ENCODE results near the gene RNF126.

Gene RNF126

DNA sequence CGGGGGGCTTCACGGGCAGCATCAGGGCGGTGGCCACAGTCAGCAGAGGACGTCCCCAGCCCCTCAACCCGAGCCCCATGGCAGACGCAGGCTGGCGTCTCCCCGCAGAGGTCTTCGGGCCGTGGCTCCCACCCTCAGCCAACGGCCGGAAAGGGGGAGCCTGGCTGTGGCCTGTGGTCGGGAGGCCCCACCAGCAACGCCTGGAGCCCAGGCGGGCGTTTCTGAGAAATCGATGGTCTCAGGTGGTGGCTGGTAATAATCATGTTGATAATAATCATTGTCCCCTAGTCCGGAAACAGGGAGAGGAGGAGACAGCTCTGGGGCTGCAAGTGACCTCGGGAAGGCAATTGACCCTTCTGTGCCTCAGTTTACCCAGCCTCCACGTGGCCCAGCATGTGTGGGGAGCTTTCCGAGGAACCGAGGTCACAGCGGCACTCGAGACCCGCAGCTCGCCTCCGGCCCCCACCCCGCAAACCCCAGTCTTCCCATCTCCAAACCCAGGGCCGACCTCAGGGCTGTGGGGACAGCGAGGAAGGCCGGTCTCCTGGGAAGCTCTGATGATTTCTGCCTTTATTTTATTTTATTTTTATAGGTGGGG is 32.4 kb upstream of the RNF126 start, which contains the start of gene PRSS57:
TSS of gene PRSS57 (minus strand) at position 101 of the 598 bp plus-strand sequence. CDS start at position 79, 22 bp downstream.
- no peaks in the 10 kb centered on the region for H3K9me3 ChIP-seq
- DNase-seq (ENCODE audit: low spot score in 2 of 2) = no peak
- H3K4me3 ChIP-seq = no peak within 1 kb of the TSS
- H3K36me3 ChIP-seq (replicated peaks) = no peaks in the 10 kb centered on the region
- H3K27me3 ChIP-seq (ENCODE audit: low read depth) = peaks cover 11% of the 10 kb centered on the region
- in situ Hi-C loops (cut with MboI; ENCODE audit: low sequenced_read_pairs) = no loop called here
- H3K4me1 ChIP-seq = no peaks in the 10 kb centered on the region

DNA sequence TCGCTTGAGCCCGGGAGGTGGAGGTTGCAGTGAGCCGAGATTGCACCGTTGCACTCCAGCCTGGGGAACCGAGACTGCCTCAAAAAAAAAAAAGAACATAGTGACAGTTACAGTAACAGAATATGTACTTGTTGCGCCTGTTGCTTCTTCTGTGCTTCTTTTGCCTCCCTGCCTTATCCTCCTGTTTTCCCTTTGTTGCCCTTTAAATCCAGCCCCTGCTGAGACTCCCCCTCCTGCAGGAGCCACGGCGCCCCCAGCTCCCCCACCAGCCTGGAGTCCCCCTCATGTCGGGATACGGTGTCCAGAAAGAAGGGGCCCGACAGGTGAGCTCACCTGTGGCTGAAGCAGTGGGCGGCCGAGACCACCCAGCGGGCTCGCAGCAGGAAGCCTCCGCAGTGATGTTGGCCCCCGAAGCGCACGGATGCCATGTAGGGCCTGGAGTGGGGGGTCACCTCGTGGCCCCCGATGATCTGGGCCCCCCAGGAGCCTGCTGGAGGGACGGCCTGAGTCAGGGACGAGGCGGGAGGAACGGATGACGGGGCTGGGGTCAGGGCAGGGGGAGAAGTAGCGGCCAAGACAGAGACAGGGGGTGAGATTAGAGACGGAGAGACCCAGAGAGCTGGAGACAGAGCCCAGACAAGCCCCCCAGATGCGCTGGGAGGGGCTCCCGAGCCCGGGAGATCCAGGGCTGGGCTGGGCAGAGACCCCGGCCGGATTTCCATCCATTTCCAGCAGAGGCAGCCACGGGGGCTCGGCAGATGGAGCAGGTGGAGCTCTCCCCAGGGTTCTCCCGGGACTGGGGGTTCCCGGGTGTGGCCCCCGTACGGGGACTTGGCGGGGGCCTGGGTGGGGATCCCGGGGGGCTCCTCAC is 31.7 kb upstream of the RNF126 start:
- Histone ChIP-seq H3K4me3 (no peak overlapping the region), H3K36me3 (replicated peaks) (no peaks in the 10 kb centered on the region), H3K9me3 (no peaks in the 10 kb centered on the region), H3K4me1 (no peaks in the 10 kb centered on the region), H3K27me3 (ENCODE audit: low read depth) (peaks cover 11% of the 10 kb centered on the region)
- no peak for DNase-seq (ENCODE audit: low spot score in 2 of 2)
- in situ Hi-C loops (cut with MboI; ENCODE audit: low sequenced_read_pairs) = no loop called here

DNA sequence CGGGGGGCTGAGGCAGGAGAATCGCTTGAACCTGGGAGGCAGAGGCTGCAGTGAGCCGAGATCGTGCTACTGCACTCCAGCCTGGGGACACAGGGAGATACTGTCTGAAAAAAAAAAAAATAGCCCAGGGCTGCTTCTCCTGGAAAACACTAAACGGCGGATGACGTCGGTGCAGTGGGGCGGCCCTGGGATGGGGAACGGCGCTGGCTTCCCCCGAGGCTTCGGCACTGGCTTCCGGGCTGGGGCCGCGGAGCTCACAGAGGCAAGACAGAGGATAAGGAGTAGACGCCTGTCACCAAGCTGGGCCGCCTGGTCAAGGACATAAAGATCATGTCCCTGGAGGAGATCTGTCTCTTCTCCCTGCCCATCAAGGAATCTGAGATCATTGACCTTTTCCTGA is 27.2 kb upstream of the RNF126 start:
- in situ Hi-C loops (cut with MboI; ENCODE audit: low sequenced_read_pairs) = no loop called here
- no peak overlapping the region for H3K4me3 ChIP-seq
- H3K27me3 ChIP-seq (ENCODE audit: low read depth) = peaks cover 6% of the 10 kb centered on the region; the same call in 1 of the 2 replicates
- DNase-seq (ENCODE audit: low spot score in 2 of 2) = no peak
- H3K4me1 ChIP-seq = no peaks in the 10 kb centered on the region
- no peaks in the 10 kb centered on the region for H3K36me3 ChIP-seq (replicated peaks)
- no peaks in the 10 kb centered on the region for H3K9me3 ChIP-seq

DNA sequence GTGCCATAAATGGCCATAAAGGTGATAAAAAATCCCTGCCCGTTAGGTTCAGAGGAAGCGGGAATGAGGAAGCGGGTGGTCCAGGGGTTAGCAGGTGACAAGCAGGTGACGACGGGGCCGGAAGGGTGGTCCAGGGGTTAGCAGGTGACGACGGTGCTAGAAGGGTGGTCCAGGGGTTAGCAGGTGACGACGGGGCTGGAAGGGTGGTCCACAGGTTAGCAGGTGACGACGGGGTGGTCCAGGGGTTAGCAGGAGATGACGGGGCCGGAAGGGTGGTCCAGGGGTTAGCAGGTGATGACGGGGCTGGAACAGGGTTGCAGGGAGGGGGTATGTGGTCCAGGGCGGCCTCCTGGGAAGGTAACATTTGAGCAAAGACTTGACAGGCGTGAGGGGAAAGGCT is 26.0 kb upstream of the RNF126 start:
- in situ Hi-C loops (cut with MboI; ENCODE audit: low sequenced_read_pairs) = no loop called here
- Histone ChIP-seq H3K4me3 (no peak overlapping the region), H3K27me3 (ENCODE audit: low read depth) (no peaks in the 10 kb centered on the region), H3K9me3 (no peaks in the 10 kb centered on the region), H3K36me3 (replicated peaks) (no peaks in the 10 kb centered on the region), H3K4me1 (no peaks in the 10 kb centered on the region)
- no peak for DNase-seq (ENCODE audit: low spot score in 2 of 2)

DNA sequence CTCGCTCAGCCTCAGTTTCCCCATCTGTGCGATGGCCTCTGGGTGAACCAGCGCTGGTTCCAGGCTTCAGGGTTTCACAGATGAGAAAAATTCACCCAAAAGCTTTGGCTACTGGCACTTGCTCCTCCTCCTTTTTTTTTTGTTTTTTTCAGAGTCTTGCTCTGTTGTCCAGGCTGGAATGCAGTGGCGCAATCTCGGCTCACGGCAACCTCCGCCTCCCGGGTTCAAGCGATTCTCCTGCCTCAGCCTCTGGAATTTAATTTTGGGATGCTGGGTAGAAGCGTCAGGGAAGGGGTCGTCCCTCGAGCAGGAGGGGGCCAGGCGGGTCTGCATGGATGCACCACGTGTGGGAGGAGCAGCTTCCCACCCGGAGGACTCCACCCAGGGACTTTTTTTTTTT is 25.2 kb upstream of the RNF126 start:
- no peaks in the 10 kb centered on the region for H3K4me1 ChIP-seq
- no peaks in the 10 kb centered on the region for H3K36me3 ChIP-seq (replicated peaks)
- no peak overlapping the region for H3K4me3 ChIP-seq
- DNase-seq (ENCODE audit: low spot score in 2 of 2) = no peak
- H3K27me3 ChIP-seq (ENCODE audit: low read depth) = no peaks in the 10 kb centered on the region
- no peaks in the 10 kb centered on the region for H3K9me3 ChIP-seq
- in situ Hi-C loops (cut with MboI; ENCODE audit: low sequenced_read_pairs) = no loop called here

DNA sequence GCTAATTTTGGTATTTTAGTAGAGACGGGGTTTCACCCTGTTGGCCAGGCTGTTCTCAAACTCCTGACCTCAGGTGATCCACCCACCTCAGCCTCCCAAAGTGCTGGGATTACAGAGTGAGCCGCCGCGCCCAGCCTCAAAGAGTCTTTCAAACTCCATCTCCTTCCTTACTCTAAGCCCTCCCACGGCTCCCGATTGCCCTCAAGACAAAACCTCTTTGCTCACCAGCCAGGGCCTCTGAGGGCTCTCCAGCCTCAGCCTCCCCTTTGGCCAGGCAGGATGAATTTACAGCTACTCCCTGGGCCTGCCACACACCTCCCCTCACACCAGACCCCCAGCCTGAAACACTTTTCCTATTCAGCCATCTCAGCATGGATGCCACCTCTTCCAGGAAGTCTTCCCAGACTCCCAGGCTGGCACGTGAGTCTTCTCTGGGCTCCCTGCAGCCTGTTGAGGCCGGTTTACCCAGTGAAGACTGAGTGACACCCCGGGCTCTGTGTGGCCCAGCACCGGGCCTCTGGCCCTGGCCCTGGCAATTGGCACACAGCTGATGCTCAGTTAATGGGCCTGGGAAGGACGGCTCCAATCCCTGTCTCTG is 24.7 kb upstream of the RNF126 start:
- in situ Hi-C loops (cut with MboI; ENCODE audit: low sequenced_read_pairs) = no loop called here
- Histone ChIP-seq H3K36me3 (replicated peaks) (no peaks in the 10 kb centered on the region), H3K4me3 (no peak overlapping the region), H3K9me3 (no peaks in the 10 kb centered on the region), H3K27me3 (ENCODE audit: low read depth) (no peaks in the 10 kb centered on the region), H3K4me1 (no peaks in the 10 kb centered on the region)
- DNase-seq (ENCODE audit: low spot score in 2 of 2) = no peak

DNA sequence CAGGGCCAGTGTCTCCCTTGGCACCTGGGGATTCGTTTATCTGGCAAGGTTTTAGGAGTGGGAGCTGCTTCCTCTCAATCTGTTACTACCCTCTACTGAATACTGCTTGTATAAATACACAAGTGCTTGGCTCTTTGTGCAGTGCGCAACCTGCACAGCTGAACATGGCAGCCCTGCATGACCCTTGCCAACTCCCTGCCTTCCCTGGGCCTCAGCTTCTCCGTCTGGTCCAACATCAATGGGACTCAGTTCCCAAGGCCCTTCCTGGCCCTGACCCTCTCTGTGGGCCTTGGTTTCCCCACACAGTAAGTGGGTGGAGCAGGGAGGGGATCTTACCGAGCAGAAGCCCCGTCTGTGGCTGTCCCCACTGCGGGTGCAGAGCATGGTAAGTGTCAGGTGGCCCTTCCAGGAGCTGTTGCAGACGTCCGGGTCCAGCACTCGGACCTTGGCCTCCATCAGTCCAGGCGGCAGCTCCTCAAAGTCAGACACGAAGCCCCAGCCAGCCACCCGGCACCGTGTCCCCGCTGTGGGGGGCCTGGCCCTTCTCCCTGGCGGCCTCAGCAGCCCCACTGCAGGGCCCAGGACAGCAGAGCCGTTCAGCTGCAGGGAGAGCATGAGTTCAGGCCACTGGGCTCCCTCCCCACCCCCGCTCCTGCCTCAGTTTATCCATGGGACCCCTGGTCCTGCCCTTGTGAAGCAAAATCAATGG is 23.7 kb upstream of the RNF126 start:
- Histone ChIP-seq H3K9me3 (no peaks in the 10 kb centered on the region), H3K4me3 (no peak overlapping the region), H3K4me1 (no peaks in the 10 kb centered on the region), H3K36me3 (replicated peaks) (no peaks in the 10 kb centered on the region), H3K27me3 (ENCODE audit: low read depth) (no peaks in the 10 kb centered on the region)
- in situ Hi-C loops (cut with MboI; ENCODE audit: low sequenced_read_pairs) = no loop called here
- no peak for DNase-seq (ENCODE audit: low spot score in 2 of 2)

DNA sequence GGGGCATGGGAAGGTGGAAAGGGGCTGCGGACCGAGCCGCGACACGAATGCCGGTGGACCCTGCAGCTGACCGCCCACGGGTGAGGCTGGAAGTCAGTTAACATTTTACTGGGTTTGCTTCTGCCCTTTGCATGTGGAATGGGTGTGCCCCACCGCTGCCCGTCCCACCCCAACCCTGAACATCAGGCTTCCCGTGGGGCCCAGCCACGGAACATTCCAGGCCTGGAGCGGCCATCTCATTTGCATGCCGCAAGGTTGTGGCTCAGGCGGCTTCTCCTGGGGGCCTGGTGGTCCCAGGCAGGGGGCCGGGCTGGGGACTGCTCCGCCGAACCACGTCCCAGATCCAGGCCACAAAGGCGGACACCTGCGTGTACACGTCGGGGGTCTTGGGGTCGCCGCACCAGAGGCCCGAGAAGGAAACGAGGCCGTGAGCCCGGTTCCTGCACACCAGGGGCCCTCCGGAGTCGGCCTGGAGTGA is 22.5 kb upstream of the RNF126 start:
- Histone ChIP-seq H3K4me1 (peaks cover 5% of the 10 kb centered on the region), H3K36me3 (replicated peaks) (no peaks in the 10 kb centered on the region), H3K9me3 (no peaks in the 10 kb centered on the region), H3K27me3 (ENCODE audit: low read depth) (no peaks in the 10 kb centered on the region), H3K4me3 (no peak overlapping the region)
- DNase-seq (ENCODE audit: low spot score in 2 of 2) = no peak
- in situ Hi-C loops (cut with MboI; ENCODE audit: low sequenced_read_pairs) = no loop called here

DNA sequence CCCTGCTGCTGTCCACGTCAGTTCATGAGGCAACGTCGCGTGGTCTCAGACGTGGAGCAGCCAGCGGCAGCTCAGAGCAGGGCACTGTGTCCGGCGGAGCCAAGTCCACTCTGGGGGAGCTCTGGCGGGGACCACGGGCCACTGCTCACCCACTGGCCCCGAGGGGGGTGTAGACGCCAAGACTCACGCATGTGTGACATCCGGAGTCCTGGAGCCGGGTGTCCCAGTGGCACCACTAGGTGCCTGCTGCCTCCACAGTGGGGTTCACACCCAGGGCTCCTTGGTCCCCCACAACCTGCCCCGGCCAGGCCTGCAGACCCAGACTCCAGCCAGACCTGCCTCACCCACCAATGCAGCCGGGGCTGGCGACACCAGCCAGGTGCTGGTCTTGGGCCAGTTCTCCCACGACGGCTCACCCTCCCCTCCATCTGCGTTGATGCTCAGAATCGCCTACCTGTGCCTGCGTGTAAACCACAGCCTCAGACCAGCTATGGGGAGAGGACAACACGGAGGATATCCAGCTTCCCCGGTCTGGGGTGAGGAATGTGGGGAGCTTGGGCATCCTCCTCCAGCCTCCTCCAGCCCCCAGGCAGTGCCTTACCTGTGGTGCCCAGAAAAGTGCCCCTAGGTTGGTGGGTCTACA is 19.8 kb upstream of the RNF126 start:
- H3K4me3 ChIP-seq = no peak overlapping the region
- no peak for DNase-seq (ENCODE audit: low spot score in 2 of 2)
- H3K27me3 ChIP-seq (ENCODE audit: low read depth) = no peaks in the 10 kb centered on the region
- in situ Hi-C loops (cut with MboI; ENCODE audit: low sequenced_read_pairs) = no loop called here
- no peaks in the 10 kb centered on the region for H3K9me3 ChIP-seq
- no peaks in the 10 kb centered on the region for H3K36me3 ChIP-seq (replicated peaks)
- H3K4me1 ChIP-seq = peaks cover 5% of the 10 kb centered on the region

DNA sequence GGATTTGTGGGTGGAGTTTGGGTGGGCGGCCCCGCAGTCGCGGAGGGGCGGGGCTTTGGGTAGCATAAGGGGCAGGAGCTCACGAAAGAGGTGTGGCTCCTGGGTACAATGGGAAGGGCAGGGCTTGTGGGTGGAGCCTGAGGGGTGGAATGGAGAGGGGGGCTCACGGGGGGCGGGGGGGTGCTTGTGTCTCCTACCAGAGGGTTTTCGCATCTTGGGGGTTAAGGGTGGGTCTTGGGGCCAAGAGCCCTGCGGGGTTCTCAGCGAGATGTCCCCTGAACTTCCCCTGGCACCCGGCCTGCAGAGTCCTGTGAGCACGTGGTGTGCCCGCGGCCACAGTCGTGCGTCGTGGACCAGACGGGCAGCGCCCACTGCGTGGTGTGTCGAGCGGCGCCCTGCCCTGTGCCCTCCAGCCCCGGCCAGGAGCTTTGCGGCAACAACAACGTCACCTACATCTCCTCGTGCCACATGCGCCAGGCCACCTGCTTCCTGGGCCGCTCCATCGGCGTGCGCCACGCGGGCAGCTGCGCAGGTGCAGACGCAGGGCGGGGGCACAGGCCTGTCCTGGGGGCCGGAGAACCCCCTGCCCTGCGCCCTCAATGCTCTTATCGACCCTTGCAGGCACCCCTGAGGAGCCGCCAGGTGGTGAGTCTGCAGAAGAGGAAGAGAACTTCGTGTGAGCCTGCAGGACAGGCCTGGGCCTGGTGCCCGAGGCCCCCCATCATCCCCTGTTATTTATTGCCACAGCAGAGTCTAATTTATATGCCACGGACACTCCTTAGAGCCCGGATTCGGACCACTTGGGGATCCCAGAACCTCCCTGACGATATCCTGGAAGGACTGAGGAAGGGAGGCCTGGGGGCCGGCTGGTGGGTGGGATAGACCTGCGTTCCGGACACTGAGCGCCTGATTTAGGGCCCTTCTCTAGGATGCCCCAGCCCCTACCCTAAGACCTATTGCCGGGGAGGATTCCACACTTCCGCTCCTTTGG is 18.3 kb upstream of the RNF126 start:
- peak; percentile 89 to 98 for DNase-seq (ENCODE audit: low spot score in 2 of 2)

DNA sequence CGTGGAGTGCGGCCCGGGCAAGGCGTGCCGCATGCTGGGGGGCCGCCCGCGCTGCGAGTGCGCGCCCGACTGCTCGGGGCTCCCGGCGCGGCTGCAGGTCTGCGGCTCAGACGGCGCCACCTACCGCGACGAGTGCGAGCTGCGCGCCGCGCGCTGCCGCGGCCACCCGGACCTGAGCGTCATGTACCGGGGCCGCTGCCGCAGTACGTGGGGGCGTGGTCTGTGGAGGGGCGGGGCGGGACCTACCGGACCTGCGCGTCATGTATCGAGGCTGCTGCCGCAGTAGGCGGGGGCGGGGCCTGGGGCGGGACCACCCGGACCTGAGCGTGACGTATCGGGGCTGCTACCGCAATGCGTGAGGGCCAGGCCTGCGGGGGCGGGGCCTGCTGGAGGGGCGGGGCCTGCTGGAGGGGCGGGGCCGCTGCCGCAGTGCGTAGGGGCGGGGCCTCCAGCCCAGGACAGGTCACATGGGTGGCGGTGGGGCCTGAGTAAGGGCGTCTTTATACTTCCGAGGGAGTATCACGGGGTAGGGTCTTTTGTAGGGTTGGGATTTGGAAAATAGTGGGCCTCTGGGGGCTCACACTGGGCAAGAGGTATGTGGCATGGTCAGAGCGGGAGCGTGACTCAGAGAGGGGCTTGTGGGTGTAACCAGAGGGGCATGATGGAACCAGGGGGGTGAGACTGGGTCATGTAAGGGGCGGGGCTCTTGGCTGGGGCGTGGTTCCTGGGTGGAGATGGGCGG is 17.4 kb upstream of the RNF126 start:
- H3K4me1 ChIP-seq = peaks cover 5% of the 10 kb centered on the region
- H3K36me3 ChIP-seq (replicated peaks) = no peaks in the 10 kb centered on the region
- in situ Hi-C loops (cut with MboI; ENCODE audit: low sequenced_read_pairs) = no loop called here
- DNase-seq (ENCODE audit: low spot score in 2 of 2) = peak; percentile 97 to 100
- no peaks in the 10 kb centered on the region for H3K9me3 ChIP-seq
- H3K4me3 ChIP-seq = peak overlapping the region; percentile 53
- peaks cover 11% of the 10 kb centered on the region for H3K27me3 ChIP-seq (ENCODE audit: low read depth)

More for the DNA sequence above, 18.3 kb upstream of the RNF126 start:
- Histone ChIP-seq H3K4me1 (peaks cover 5% of the 10 kb centered on the region), H3K36me3 (replicated peaks) (no peaks in the 10 kb centered on the region), H3K9me3 (no peaks in the 10 kb centered on the region), H3K27me3 (ENCODE audit: low read depth) (peaks cover 6% of the 10 kb centered on the region), H3K4me3 (peak overlapping the region; percentile 42)
- in situ Hi-C loops (cut with MboI; ENCODE audit: low sequenced_read_pairs) = no loop called here

Data from HAP-1 (cell line).